ENCODE data around the gene CRYBG2. TPM values are rescaled to one million over a fixed set of nuclear protein-coding genes. Genes with fewer than 3 reads are reported as not detected.

CRYBG2 gene
- total RNA-seq, 1 experiment from 2014 or later: 0.64 TPM

- DNase-seq (ENCODE audit: low read depth, low spot score): no peak
- POLR2A ChIA-PET: no interaction called here
Measured at GRCh38 chr1:26280333-26281042, 73.4 kb downstream of the CRYBG2 start.

GRCh38 chr1:26279456-26280332 is 74.2 kb downstream of the CRYBG2 start, which contains the start of gene SH3BGRL3:
SH3BGRL3 (plus strand) TSS chr1:26280086; CDS start chr1:26280156, 70 bp downstream.
- ChIA-PET CTCF (interaction anchor here (0.6 to 0.8 kb wide), 2 partner anchors 44 to 112 kb away, joined by 3 to 4 read pairs; no protein-coding TSS in a partner anchor), POLR2A (interaction anchor here (0.6 kb wide), 1 partner anchor 1390 kb away, joined by 3 read pairs; no protein-coding TSS in a partner anchor)
- no peaks in the 10 kb centered on the region for H3K27me3 ChIP-seq (ENCODE audit: control insufficient read depth, insufficient read depth, low read length)
- intact Hi-C loops (cut with micrococcal nuclease; ENCODE audit: unreplicated experiment): no loop called here
- peak; percentile 93 for TF ChIP-seq POLR2AphosphoS5 (IDR thresholded peaks at IDR 0.05; ENCODE audit: low read depth, low read length)
- peak; percentile 80 for TF ChIP-seq CTCF (IDR thresholded peaks at IDR 0.05)
- TF ChIP-seq TCF7L2 (IDR thresholded peaks at IDR 0.05; ENCODE audit: low read depth, low read length): peak; percentile 42; the same call in 1 of the 2 replicates
- TF ChIP-seq SIN3A (IDR thresholded peaks at IDR 0.05; ENCODE audit: borderline replicate concordance, insufficient read depth, low read depth, low read length): peak; percentile 89; the same call in 1 of the 2 replicates
- no peak for TF ChIP-seq REST (IDR thresholded peaks at IDR 0.05; ENCODE audit: insufficient read depth in 1 of 2, low read depth in 2 of 2, low read length in 1 of 2)
- H3K4me1 ChIP-seq (ENCODE audit: control insufficient read depth, insufficient read depth, low read length): peaks cover 58% of the 10 kb centered on the region
- peaks cover 10% of the 10 kb centered on the region for H3K36me3 ChIP-seq (ENCODE audit: control insufficient read depth, insufficient read depth, low read length)
- ATAC-seq (peak; percentile 83), DNase-seq (ENCODE audit: low read depth, low spot score) (no peak)
- no TSS peak for BruUV-seq (replicated peaks)
- in situ Hi-C loops (cut with HindIII; ENCODE audit: low pct_unique_long_range_greater_than_20kb, low sequenced_read_pairs): no loop called here
- peak within 1 kb of the TSS; percentile 78 for H3K4me3 ChIP-seq (ENCODE audit: low read depth in 2 of 2, low read length in 2 of 2)
- peak within 1 kb of the TSS; percentile 96 for H3K27ac ChIP-seq (ENCODE audit: low read length)
- no peaks in the 10 kb centered on the region for H3K9me3 ChIP-seq (ENCODE audit: control insufficient read depth, insufficient read depth, low read depth, low read length)

More at GRCh38 chr1:26280333-26281042, 73.4 kb downstream of the CRYBG2 start:
- Histone ChIP-seq H3K4me1 (ENCODE audit: control insufficient read depth, insufficient read depth, low read length) (peaks cover 62% of the 10 kb centered on the region), H3K27ac (ENCODE audit: low read length) (peak overlapping the region; percentile 96), H3K4me3 (ENCODE audit: low read depth in 2 of 2, low read length in 2 of 2) (peak overlapping the region; percentile 78), H3K36me3 (ENCODE audit: control insufficient read depth, insufficient read depth, low read length) (peaks cover 10% of the 10 kb centered on the region), H3K27me3 (ENCODE audit: control insufficient read depth, insufficient read depth, low read length) (no peaks in the 10 kb centered on the region), H3K9me3 (ENCODE audit: control insufficient read depth, insufficient read depth, low read depth, low read length) (no peaks in the 10 kb centered on the region)
- BruUV-seq (replicated peaks): no TSS peak
- intact Hi-C loops (cut with micrococcal nuclease; ENCODE audit: unreplicated experiment) (no loop called here), in situ Hi-C loops (cut with HindIII; ENCODE audit: low pct_unique_long_range_greater_than_20kb, low sequenced_read_pairs) (no loop called here)
- TF ChIP-seq SIN3A (IDR thresholded peaks at IDR 0.05; ENCODE audit: borderline replicate concordance, insufficient read depth, low read depth, low read length) (no peak; the same call in 1 of the 2 replicates), POLR2AphosphoS5 (IDR thresholded peaks at IDR 0.05; ENCODE audit: low read depth, low read length) (no peak), CTCF (IDR thresholded peaks at IDR 0.05) (no peak), TCF7L2 (IDR thresholded peaks at IDR 0.05; ENCODE audit: low read depth, low read length) (no peak)
- peak; percentile 0; the same call in 1 of the 2 replicates for ATAC-seq
- CTCF ChIA-PET: interaction anchor here (0.8 kb wide), 2 partner anchors 31 to 111 kb away, joined by 3 to 4 read pairs; no protein-coding TSS in a partner anchor

Measured in Panc1 (cell line).